AG20443 (cell line): ENCODE data around the gene DDR2.
"Not testable (repeated sequence)": the region's sequence is repeated elsewhere in the genome, so short reads cannot be mapped to it uniquely, and the experiment has no call there.

ENCODE experiments used
- DNase-seq: peaks from one replicate; pipeline ENCODE4 v3.0.0; 2012; ENCODE audit warnings: low spot score, mixed read lengths

The DDR2 gene

GRCh38 chr1:162632217-162632666 is at the start of gene DDR2:
Gene DDR2, plus strand, starts transcription at chr1:162632464. Its CDS starts 86,600 bp downstream, at chr1:162719064.
- DNase-seq, result peak; percentile 79

GRCh38 chr1:162582901-162583300 is 49.4 kb upstream of the DDR2 start:
- DNase-seq, result not testable (repeated sequence)

GRCh38 chr1:162585101-162585500 is 47.2 kb upstream of the DDR2 start:
- DNase-seq, result not testable (repeated sequence)

- no peak for DNase-seq
Measured at GRCh38 chr1:162587347-162587746, 44.9 kb upstream of the DDR2 start.

GRCh38 chr1:162587761-162588260 is 44.5 kb upstream of the DDR2 start:
- DNase-seq, result no peak

GRCh38 chr1:162590101-162590500 is 42.2 kb upstream of the DDR2 start:
- no peak for DNase-seq

- no peak for DNase-seq
Measured at GRCh38 chr1:162590686-162591085, 41.6 kb upstream of the DDR2 start.

GRCh38 chr1:162596514-162597170 is 35.6 kb upstream of the DDR2 start:
- DNase-seq, result no peak

- no peak for DNase-seq
Measured at GRCh38 chr1:162599451-162599850, 32.8 kb upstream of the DDR2 start.

GRCh38 chr1:162603117-162603516 is 29.1 kb upstream of the DDR2 start:
- not testable (repeated sequence) for DNase-seq

GRCh38 chr1:162605225-162605927 is 26.9 kb upstream of the DDR2 start:
- DNase-seq, result peak; percentile 67

- no peak for DNase-seq
Measured at GRCh38 chr1:162609306-162609705, 23.0 kb upstream of the DDR2 start.

GRCh38 chr1:162612606-162613400 is 19.5 kb upstream of the DDR2 start:
- peak; percentile 79 for DNase-seq

- DNase-seq, result no peak
Measured at GRCh38 chr1:162616848-162617247, 15.4 kb upstream of the DDR2 start.

GRCh38 chr1:162617513-162617912 is 14.8 kb upstream of the DDR2 start:
- no peak for DNase-seq

- no peak for DNase-seq
Measured at GRCh38 chr1:162619076-162619475, 13.2 kb upstream of the DDR2 start.

- DNase-seq, result no peak
Measured at GRCh38 chr1:162621256-162621655, 11.0 kb upstream of the DDR2 start.

GRCh38 chr1:162625679-162626078 is 6.6 kb upstream of the DDR2 start:
- DNase-seq, result no peak

GRCh38 chr1:162626094-162626493 is 6.2 kb upstream of the DDR2 start:
- no peak for DNase-seq

- no peak for DNase-seq
Measured at GRCh38 chr1:162626761-162627160, 5.5 kb upstream of the DDR2 start.

GRCh38 chr1:162627662-162628296 is 4.5 kb upstream of the DDR2 start:
- no peak for DNase-seq

GRCh38 chr1:162629077-162629627 is 3.1 kb upstream of the DDR2 start:
- DNase-seq, result no peak
